Upper lobe of left lung (tissue), 4 donors: ENCODE results near the gene MEMO1.

ENCODE experiments used
- EP300 ChIP-seq, 4 donors: sonication (generic); formaldehyde crosslinking; IDR thresholded peaks; one replicate each; pipeline ENCODE4 v1.5.1; 2017; ENCODE audit warnings: antibody characterized with exemption in 4 of 4, control low read depth in 2 of 4
- POLR2A ChIP-seq, 4 donors: fragments of 450-650 bp; IDR thresholded peaks; one replicate each; pipeline ENCODE4 v1.5.1; 2016 to 2017; ENCODE audit warnings: antibody characterized with exemption in 4 of 4, mild to moderate bottlenecking in 2 of 4
- POLR2AphosphoS5 ChIP-seq, 2 donors: sonication (generic); formaldehyde crosslinking; IDR thresholded peaks; one replicate each; pipeline ENCODE4 v1.5.1; 2017; ENCODE audit warnings: antibody characterized with exemption in 2 of 2
- TF ChIP-seq, protein P1 (sequence below), 6 experiments: fragments of 450-650 bp in 4 of 6; fragments of 200-600 bp in 2 of 6; sonication (generic) in 2 of 6; IDR thresholded peaks; one replicate each; pipeline ENCODE4 v1.5.1; 2016 to 2019; ENCODE audit warnings: antibody characterized with exemption in 6 of 6

DNA sequence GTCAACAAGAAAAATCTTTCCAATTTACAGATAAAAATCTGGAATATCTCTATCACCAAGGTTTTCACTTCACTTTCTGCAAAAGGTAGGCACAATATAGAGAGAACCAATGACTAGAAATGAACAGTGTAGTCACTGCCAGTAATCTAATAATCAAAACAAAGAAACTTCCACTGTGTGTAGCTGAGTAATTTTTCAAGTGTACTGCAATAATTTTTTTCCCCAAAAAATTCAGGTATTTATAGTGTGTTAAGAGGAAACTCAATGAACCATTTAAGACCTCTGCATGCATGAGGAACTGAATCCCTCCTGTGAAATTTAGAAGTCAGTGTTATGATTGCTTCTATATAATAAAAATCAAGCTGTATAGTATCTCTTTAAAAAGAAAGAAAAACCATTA lies 121.8 kb downstream of the MEMO1 start:
- TF ChIP-seq, protein P1, sequence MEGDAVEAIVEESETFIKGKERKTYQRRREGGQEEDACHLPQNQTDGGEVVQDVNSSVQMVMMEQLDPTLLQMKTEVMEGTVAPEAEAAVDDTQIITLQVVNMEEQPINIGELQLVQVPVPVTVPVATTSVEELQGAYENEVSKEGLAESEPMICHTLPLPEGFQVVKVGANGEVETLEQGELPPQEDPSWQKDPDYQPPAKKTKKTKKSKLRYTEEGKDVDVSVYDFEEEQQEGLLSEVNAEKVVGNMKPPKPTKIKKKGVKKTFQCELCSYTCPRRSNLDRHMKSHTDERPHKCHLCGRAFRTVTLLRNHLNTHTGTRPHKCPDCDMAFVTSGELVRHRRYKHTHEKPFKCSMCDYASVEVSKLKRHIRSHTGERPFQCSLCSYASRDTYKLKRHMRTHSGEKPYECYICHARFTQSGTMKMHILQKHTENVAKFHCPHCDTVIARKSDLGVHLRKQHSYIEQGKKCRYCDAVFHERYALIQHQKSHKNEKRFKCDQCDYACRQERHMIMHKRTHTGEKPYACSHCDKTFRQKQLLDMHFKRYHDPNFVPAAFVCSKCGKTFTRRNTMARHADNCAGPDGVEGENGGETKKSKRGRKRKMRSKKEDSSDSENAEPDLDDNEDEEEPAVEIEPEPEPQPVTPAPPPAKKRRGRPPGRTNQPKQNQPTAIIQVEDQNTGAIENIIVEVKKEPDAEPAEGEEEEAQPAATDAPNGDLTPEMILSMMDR (IDR thresholded peaks at IDR 0.05): no peak
- TF ChIP-seq POLR2A (IDR thresholded peaks at IDR 0.05): no peak
- no peak for TF ChIP-seq POLR2AphosphoS5 (IDR thresholded peaks at IDR 0.05)
- TF ChIP-seq EP300 (IDR thresholded peaks at IDR 0.05): no peak
